GM19351 (cell line): ENCODE measurements around the gene MYB.
"Not testable (repeated sequence)": the region's sequence is repeated elsewhere in the genome, so short reads cannot be mapped to it uniquely, and the experiment has no call there.

Source experiments
- ATAC-seq: cut with Tn5 transposase; IDR thresholded peaks from one replicate; pipeline ENCODE4 v1.9.1; 2021; ENCODE audit warnings: mild to moderate bottlenecking, moderate library complexity; ENCODE audit not compliant: unreplicated experiment

MYB gene

GRCh38 chr6:135180542-135181332 lies at the start of gene MYB:
MYB (plus strand) TSS chr6:135181308; CDS start chr6:135181514, 206 bp downstream.
- ATAC-seq: peak; percentile 41

- no peak for ATAC-seq
Observed at GRCh38 chr6:135132776-135133175, 48.3 kb upstream of the MYB start.

GRCh38 chr6:135135835-135136234 lies 45.3 kb upstream of the MYB start:
- ATAC-seq: no peak

GRCh38 chr6:135137826-135138225 lies 43.3 kb upstream of the MYB start:
- ATAC-seq: no peak

- no peak for ATAC-seq
Observed at GRCh38 chr6:135141182-135141581, 39.9 kb upstream of the MYB start.

- ATAC-seq: no peak
Observed at GRCh38 chr6:135141728-135142127, 39.4 kb upstream of the MYB start.

GRCh38 chr6:135142232-135142631 lies 38.9 kb upstream of the MYB start:
- not testable (repeated sequence) for ATAC-seq

- no peak for ATAC-seq
Observed at GRCh38 chr6:135144673-135145062, 36.4 kb upstream of the MYB start.

GRCh38 chr6:135145063-135145800 lies 35.9 kb upstream of the MYB start:
- no peak for ATAC-seq

GRCh38 chr6:135146162-135146934 lies 34.8 kb upstream of the MYB start:
- ATAC-seq: no peak

GRCh38 chr6:135147637-135148592 lies 33.2 kb upstream of the MYB start:
- no peak for ATAC-seq

- ATAC-seq: no peak
Observed at GRCh38 chr6:135148889-135149288, 32.2 kb upstream of the MYB start.

- ATAC-seq: no peak
Observed at GRCh38 chr6:135149376-135149775, 31.7 kb upstream of the MYB start.

GRCh38 chr6:135150481-135150880 lies 30.6 kb upstream of the MYB start:
- ATAC-seq: not testable (repeated sequence)

GRCh38 chr6:135154125-135154524 lies 27.0 kb upstream of the MYB start:
- ATAC-seq: not testable (repeated sequence)

- ATAC-seq: no peak
Observed at GRCh38 chr6:135158397-135158796, 22.7 kb upstream of the MYB start.

GRCh38 chr6:135159531-135159930 lies 21.6 kb upstream of the MYB start:
- ATAC-seq: peak; percentile 44

- peak; percentile 24 for ATAC-seq
Observed at GRCh38 chr6:135161411-135162395, 19.4 kb upstream of the MYB start.
